GM12878 (cell line): ENCODE measurements around the gene PTPRU. TPM values are rescaled to one million over a fixed set of nuclear protein-coding genes. Genes with fewer than 3 reads are reported as not detected.

Experiments used
- ATAC-seq: fragments of 200-7000 bp; cut with Tn5 transposase; 3 replicates; pipeline ENCODE4 v1.9.1; 2020; ENCODE audit warnings: mild to moderate bottlenecking, moderate library complexity
- BruUV-seq: library from RNA; stranded (reverse); fragments of 400-500 nt; replicated peaks from 2 replicates; lab custom pipeline; 2021; lab: Mats Ljungman, UMichigan
- CTCF ChIA-PET: fragments of 300-600 bp; sonication (Branson Sonifier 250); formaldehyde crosslinking; extraction: SDS; loops from one replicate; lab custom pipeline; 2021; ENCODE audit warnings: inconsistent platforms; lab: Yijun Ruan, JAX
- POLR2A ChIA-PET: fragments of 350-600 bp; formaldehyde crosslinking; extraction: SDS; loops from one replicate; lab custom pipeline; 2021; ENCODE audit warnings: inconsistent platforms; lab: Charles Lee
- RAD21 ChIA-PET: fragments of 300-600 bp; sonication (Branson Sonifier 250); formaldehyde crosslinking; loops from one replicate; lab custom pipeline; 2023; ENCODE audit warnings: antibody characterized with exemption; ENCODE audit not compliant: unreplicated experiment; lab: Charles Lee
- SMC1A ChIA-PET: fragments of 300-600 bp; sonication (Branson Sonifier 250); formaldehyde crosslinking; loops from one replicate; lab custom pipeline; 2023; ENCODE audit not compliant: unreplicated experiment, uncharacterized antibody; lab: Charles Lee
- DNase-seq: peaks from one replicate; pipeline ENCODE4 v3.0.0-alpha.2; 2011; ENCODE audit warnings: low read depth, low spot score
- FAIRE-seq: peaks from 3 replicates; lab custom pipeline; 2011; peaks lifted over from hg19 to GRCh38; lab: Jason Lieb, UNC
- H2AFZ ChIP-seq: 2 replicates; pipeline ENCODE4 v1.6.0; 2011; ENCODE audit warnings: low read depth, low read length, control low read depth; ENCODE audit not compliant: control insufficient read depth
- H3K27ac ChIP-seq: 2 replicates; pipeline ENCODE4 v1.5.1; 2011; ENCODE audit warnings: control low read depth; ENCODE audit not compliant: control insufficient read depth, insufficient read depth
- H3K27me3 ChIP-seq, 2 experiments: replicated peaks in 1 of 2; 2 replicates each; pipeline versions ENCODE4 v1.6.0 to v1.6.1; 2011; ENCODE audit warnings: low read length in 1 of 2; ENCODE audit not compliant: control insufficient read depth in 2 of 2, insufficient read depth in 2 of 2
- H3K36me3 ChIP-seq, 2 experiments: 2 replicates each; pipeline ENCODE4 v1.5.1; 2011; ENCODE audit warnings: low read length in 1 of 2; ENCODE audit not compliant: control insufficient read depth in 2 of 2, insufficient read depth in 2 of 2
- H3K4me1 ChIP-seq: 2 replicates; pipeline ENCODE4 v1.6.1; 2011; ENCODE audit warnings: mild to moderate bottlenecking, low read length, moderate library complexity, mixed read lengths; ENCODE audit not compliant: control insufficient read depth, insufficient read depth
- H3K4me2 ChIP-seq: 2 replicates; pipeline ENCODE4 v1.6.0; 2011; ENCODE audit warnings: control low read depth; ENCODE audit not compliant: control insufficient read depth, insufficient read depth
- H3K4me3 ChIP-seq: fragments of 200-600 bp; sonication (generic); 2 replicates; pipeline ENCODE4 v1.5.1; 2016
- H3K79me2 ChIP-seq: 2 replicates; pipeline ENCODE4 v1.6.0; 2011; ENCODE audit warnings: low read length; ENCODE audit not compliant: control insufficient read depth, insufficient read depth
- H3K9ac ChIP-seq: 2 replicates; pipeline ENCODE4 v1.8.0; 2011; ENCODE audit warnings: low read length, control low read depth, mixed read lengths; ENCODE audit not compliant: control insufficient read depth, insufficient read depth
- H3K9me3 ChIP-seq: replicated peaks from 3 replicates; pipeline ENCODE4 v1.5.1; 2011; ENCODE audit warnings: mild to moderate bottlenecking, low read length; ENCODE audit not compliant: control insufficient read depth, insufficient read depth
- H4K20me1 ChIP-seq: 2 replicates; pipeline ENCODE4 v1.6.0; 2011; ENCODE audit not compliant: control insufficient read depth, insufficient read depth
- CEBPB ChIP-seq, 2 experiments: fragments of 150-350 bp in 1 of 2; IDR thresholded peaks; 2 replicates each; pipeline ENCODE4 v1.6.1; 2012 to 2014; ENCODE audit warnings: low read depth in 2 of 2, low read length in 2 of 2, borderline replicate concordance in 1 of 2, inconsistent platforms in 1 of 2
- NFYA ChIP-seq: IDR thresholded peaks from 2 replicates; pipeline ENCODE4 v1.6.1; 2011; ENCODE audit warnings: low read depth, mild to moderate bottlenecking, low read length, improper control_type of control experiment, borderline replicate concordance
- NFYB ChIP-seq: IDR thresholded peaks from 2 replicates; pipeline ENCODE4 v1.6.1; 2011; ENCODE audit warnings: low read depth, mild to moderate bottlenecking, low read length, improper control_type of control experiment, moderate library complexity; ENCODE audit not compliant: insufficient read depth
- PAX8 ChIP-seq: fragments of 450-650 bp; IDR thresholded peaks from 2 replicates; pipeline ENCODE4 v1.6.1; 2017; ENCODE audit warnings: mild to moderate bottlenecking, moderate library complexity
- SMAD1 ChIP-seq: fragments of 450-650 bp; IDR thresholded peaks from 2 replicates; pipeline ENCODE4 v1.6.1; 2018; ENCODE audit warnings: mild to moderate bottlenecking, low read depth; ENCODE audit not compliant: partially characterized antibody
- SMAD5 ChIP-seq: IDR thresholded peaks from 2 replicates; pipeline ENCODE4 v1.6.1; 2016; ENCODE audit warnings: antibody characterized with exemption, low read depth
- WGBS: methylation state at CpG from one replicate; pipeline ENCODE4 v1.1.6; 2016; ENCODE audit warnings: low lambda C conversion rate; ENCODE audit not compliant: insufficient replicate concordance, insufficient coverage; ENCODE audit errors: missing lambda C conversion rate; 5-methylcytosine and 5-hydroxymethylcytosine counted together
- in situ Hi-C: fragments of 300-500 bp; cut with MboI; formaldehyde crosslinking; loops from 9 replicates; pipeline ENCODE4 v1.14.3; 2018; ENCODE audit warnings: mixed read lengths
- intact Hi-C: fragments of 100-400 bp; cut with micrococcal nuclease; formaldehyde crosslinking; loops from one replicate; pipeline ENCODE4 v1.14.2; 2022; ENCODE audit not compliant: unreplicated experiment
- polyA plus RNA-seq, 11 experiments: library from polyadenylated mRNA; depleted of rRNA in 4 of 11; unstranded in 6 of 11; stranded (reverse) in 5 of 11; fragments of >200 nt; fragmentation: Nextera tagmentation in 4 of 11; fragmentation: Illumina TruSeq in 1 of 11; extraction: Ambion mirVana in 4 of 11; extraction: Trizol in 1 of 11; gene quantifications; 1 replicate in 1 of 11; 2 replicates in 10 of 11; pipeline versions ENCODE4 v1.2.1 to v1.2.3, GENCODE V29; 2011 to 2016; ENCODE audit warnings: inconsistent platforms in 2 of 11, missing spikeins in 2 of 11, low read depth in 1 of 11
- total RNA-seq, 4 experiments: library from RNA; depleted of rRNA in 3 of 4; stranded (reverse); fragments of >200 nt in 3 of 4; fragmentation: Illumina TruSeq in 1 of 4; extraction: Trizol in 1 of 4; gene quantifications; 2 replicates each; pipeline versions ENCODE4 v1.2.1 to v1.2.3, GENCODE V29; 2013 to 2021
- TF ChIP-seq, protein P1 (sequence below): fragments of 450-650 bp; IDR thresholded peaks from 2 replicates; pipeline ENCODE4 v1.6.1; 2017; ENCODE audit warnings: mild to moderate bottlenecking
- TF ChIP-seq, protein P2 (sequence below): IDR thresholded peaks from 2 replicates; pipeline ENCODE4 v1.6.1; 2011; ENCODE audit warnings: mild to moderate bottlenecking, low read depth, low read length, moderate library complexity; ENCODE audit not compliant: insufficient replicate concordance
- TF ChIP-seq, protein P3 (sequence below): fragments of 450-650 bp; IDR thresholded peaks from 2 replicates; pipeline ENCODE4 v1.6.1; 2016; ENCODE audit warnings: mild to moderate bottlenecking

PTPRU gene
- total and polyA plus RNA-seq, 10 of the 15 experiments (the other 5 are each of a cell fraction or from before 2014, with no cell fraction given) = 0.04 to 2.5 (median 0.73) TPM

DNA sequence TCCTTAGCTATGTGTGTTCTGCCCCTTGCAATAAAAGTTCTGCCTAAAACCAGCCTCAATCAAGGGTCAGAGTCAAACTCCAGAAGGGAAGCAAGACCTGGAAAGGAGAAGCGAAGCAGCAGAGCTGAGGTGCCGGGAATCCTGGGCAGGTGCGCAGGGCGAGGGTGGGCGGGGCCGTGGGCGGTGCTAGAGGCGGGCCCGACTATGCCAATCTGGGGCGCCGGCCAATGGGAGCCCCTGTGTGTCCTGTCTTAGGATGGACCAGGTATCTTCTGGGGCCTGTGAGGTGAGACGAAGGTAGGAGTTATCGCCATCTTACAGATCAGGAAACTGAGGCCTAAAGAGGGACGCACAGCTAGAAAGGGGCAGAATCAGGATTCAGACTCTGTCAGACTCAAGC is 120.3 kb downstream of the PTPRU start:
- intact Hi-C loops = no loop called here
- WGBS = 32% methylated on average over 13 of the region's 14 CpGs
- CTCF ChIA-PET = no interaction called here
- H3K9me3 ChIP-seq = no peaks in the 10 kb centered on the region
- no TSS peak for BruUV-seq
- POLR2A ChIA-PET = no interaction called here
- no peak for ATAC-seq
- H3K27ac ChIP-seq = no peak overlapping the region
- no peaks in the 10 kb centered on the region for H3K36me3 ChIP-seq
- H3K27me3 ChIP-seq = no peaks in the 10 kb centered on the region; a peak in 1 of 4 replicates
- no peak overlapping the region for H2AFZ ChIP-seq
- SMC1A ChIA-PET = no interaction called here
- FAIRE-seq = no peak
- no peak overlapping the region for H3K9ac ChIP-seq
- H3K4me2 ChIP-seq = no peak overlapping the region
- H3K79me2 ChIP-seq = no peaks in the 10 kb centered on the region
- no peak overlapping the region for H3K4me3 ChIP-seq
- TF ChIP-seq PAX8 = no peak
- TF ChIP-seq SMAD1 = no peak
- no peak for TF ChIP-seq SMAD5
- TF ChIP-seq NFYA = no peak
- TF ChIP-seq, protein P1, sequence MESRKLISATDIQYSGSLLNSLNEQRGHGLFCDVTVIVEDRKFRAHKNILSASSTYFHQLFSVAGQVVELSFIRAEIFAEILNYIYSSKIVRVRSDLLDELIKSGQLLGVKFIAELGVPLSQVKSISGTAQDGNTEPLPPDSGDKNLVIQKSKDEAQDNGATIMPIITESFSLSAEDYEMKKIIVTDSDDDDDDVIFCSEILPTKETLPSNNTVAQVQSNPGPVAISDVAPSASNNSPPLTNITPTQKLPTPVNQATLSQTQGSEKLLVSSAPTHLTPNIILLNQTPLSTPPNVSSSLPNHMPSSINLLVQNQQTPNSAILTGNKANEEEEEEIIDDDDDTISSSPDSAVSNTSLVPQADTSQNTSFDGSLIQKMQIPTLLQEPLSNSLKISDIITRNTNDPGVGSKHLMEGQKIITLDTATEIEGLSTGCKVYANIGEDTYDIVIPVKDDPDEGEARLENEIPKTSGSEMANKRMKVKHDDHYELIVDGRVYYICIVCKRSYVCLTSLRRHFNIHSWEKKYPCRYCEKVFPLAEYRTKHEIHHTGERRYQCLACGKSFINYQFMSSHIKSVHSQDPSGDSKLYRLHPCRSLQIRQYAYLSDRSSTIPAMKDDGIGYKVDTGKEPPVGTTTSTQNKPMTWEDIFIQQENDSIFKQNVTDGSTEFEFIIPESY = no peak
- 0 out of 2 replicates have a peak, but pooled peaks have one; percentile 24 for TF ChIP-seq NFYB
- TF ChIP-seq, protein P2, sequence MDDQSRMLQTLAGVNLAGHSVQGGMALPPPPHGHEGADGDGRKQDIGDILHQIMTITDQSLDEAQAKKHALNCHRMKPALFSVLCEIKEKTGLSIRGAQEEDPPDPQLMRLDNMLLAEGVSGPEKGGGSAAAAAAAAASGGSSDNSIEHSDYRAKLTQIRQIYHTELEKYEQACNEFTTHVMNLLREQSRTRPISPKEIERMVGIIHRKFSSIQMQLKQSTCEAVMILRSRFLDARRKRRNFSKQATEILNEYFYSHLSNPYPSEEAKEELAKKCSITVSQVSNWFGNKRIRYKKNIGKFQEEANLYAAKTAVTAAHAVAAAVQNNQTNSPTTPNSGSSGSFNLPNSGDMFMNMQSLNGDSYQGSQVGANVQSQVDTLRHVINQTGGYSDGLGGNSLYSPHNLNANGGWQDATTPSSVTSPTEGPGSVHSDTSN = peak; percentile 51
- no peak for TF ChIP-seq CEBPB (IDR thresholded peaks at IDR 0.05; ENCODE audit: borderline replicate concordance in 1 of 2, low read depth in 2 of 2, low read length in 2 of 2)
- TF ChIP-seq, protein P3, sequence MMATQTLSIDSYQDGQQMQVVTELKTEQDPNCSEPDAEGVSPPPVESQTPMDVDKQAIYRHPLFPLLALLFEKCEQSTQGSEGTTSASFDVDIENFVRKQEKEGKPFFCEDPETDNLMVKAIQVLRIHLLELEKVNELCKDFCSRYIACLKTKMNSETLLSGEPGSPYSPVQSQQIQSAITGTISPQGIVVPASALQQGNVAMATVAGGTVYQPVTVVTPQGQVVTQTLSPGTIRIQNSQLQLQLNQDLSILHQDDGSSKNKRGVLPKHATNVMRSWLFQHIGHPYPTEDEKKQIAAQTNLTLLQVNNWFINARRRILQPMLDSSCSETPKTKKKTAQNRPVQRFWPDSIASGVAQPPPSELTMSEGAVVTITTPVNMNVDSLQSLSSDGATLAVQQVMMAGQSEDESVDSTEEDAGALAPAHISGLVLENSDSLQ = peak; percentile 20; the same call in 1 of the 2 replicates
- in situ Hi-C loops = no loop called here
- no peak for DNase-seq
- H4K20me1 ChIP-seq = no peaks in the 10 kb centered on the region
- H3K4me1 ChIP-seq = no peaks in the 10 kb centered on the region
- RAD21 ChIA-PET = no interaction called here
